Caco-2 (cell line): ENCODE measurements around the gene PKIG. TPM values are rescaled to one million over a fixed set of nuclear protein-coding genes. Genes with fewer than 3 reads are reported as not detected.
"Not testable (repeated sequence)": the region's sequence is repeated elsewhere in the genome, so short reads cannot be mapped to it uniquely, and the experiment has no call there.

ENCODE experiments used
- BruUV-seq: library from RNA; stranded (reverse); fragments of 400-500 nt; replicated peaks from 2 replicates; lab custom pipeline; 2021; lab: Mats Ljungman, UMichigan
- CTCF ChIA-PET: fragments of 300-600 bp; sonication (Branson Sonifier 250); formaldehyde crosslinking; loops from one replicate; lab custom pipeline; 2022; ENCODE audit warnings: antibody characterized with exemption; lab: Charles Lee
- POLR2A ChIA-PET: fragments of 300-600 bp; sonication (Branson Sonifier 250); formaldehyde crosslinking; loops from one replicate; lab custom pipeline; 2022; ENCODE audit warnings: antibody characterized with exemption; lab: Charles Lee
- DNase-seq, 2 experiments: peaks; one replicate each; pipeline versions ENCODE4 v3.0.0 to v3.0.0-alpha.2; 2020 to 2022
- H3K27me3 ChIP-seq: replicated peaks from 2 replicates; pipeline ENCODE4 v1.6.0; 2011; ENCODE audit warnings: low read length; ENCODE audit not compliant: control insufficient read depth, insufficient read depth
- H3K36me3 ChIP-seq: 2 replicates; pipeline ENCODE4 v1.5.1; 2011; ENCODE audit warnings: low read length; ENCODE audit not compliant: control insufficient read depth, insufficient read depth
- H3K4me1 ChIP-seq: fragments of 250-450 bp; sonication (Bioruptor Pico); 2 replicates; pipeline ENCODE4 v1.5.1; 2020; ENCODE audit warnings: mild to moderate bottlenecking
- H3K4me3 ChIP-seq: 2 replicates; pipeline ENCODE4 v1.5.1; 2011; ENCODE audit warnings: low read depth, mild to moderate bottlenecking, control low read depth, low read length
- H3K9me3 ChIP-seq: fragments of 250-450 bp; sonication (Bioruptor Pico); 2 replicates; pipeline ENCODE4 v1.5.1; 2020; ENCODE audit warnings: mild to moderate bottlenecking, moderate library complexity
- H3K27ac Mint-ChIP-seq: one replicate; pipeline ENCODE4 v1.8.0; 2022; ENCODE audit warnings: mixed read lengths; ENCODE audit not compliant: unreplicated experiment
- H3K27me3 Mint-ChIP-seq: one replicate; pipeline ENCODE4 v1.8.0; 2022; ENCODE audit warnings: mixed read lengths; ENCODE audit not compliant: insufficient read depth, unreplicated experiment
- H3K36me3 Mint-ChIP-seq: one replicate; pipeline ENCODE4 v1.8.0; 2022; ENCODE audit warnings: mild to moderate bottlenecking, mixed read lengths; ENCODE audit not compliant: insufficient read depth, unreplicated experiment
- H3K4me1 Mint-ChIP-seq: one replicate; pipeline ENCODE4 v1.8.0; 2022; ENCODE audit warnings: low read depth, mixed read lengths; ENCODE audit not compliant: unreplicated experiment
- H3K4me3 Mint-ChIP-seq: one replicate; pipeline ENCODE4 v1.8.0; 2022; ENCODE audit warnings: mild to moderate bottlenecking, moderate library complexity, mixed read lengths; ENCODE audit not compliant: unreplicated experiment
- H3K9me3 Mint-ChIP-seq: one replicate; pipeline ENCODE4 v1.8.0; 2022; ENCODE audit warnings: mixed read lengths; ENCODE audit not compliant: unreplicated experiment
- CTCF ChIP-seq, 2 experiments: fragments of 200-600 bp in 1 of 2; IDR thresholded peaks; 1 replicate in 1 of 2; 2 replicates in 1 of 2; pipeline versions ENCODE4 v1.5.1 to v1.8.0; 2011 to 2022; ENCODE audit warnings: antibody characterized with exemption in 1 of 2, control low read depth in 1 of 2, inconsistent platforms in 1 of 2, low read depth in 1 of 2, low read length in 1 of 2, mild to moderate bottlenecking in 1 of 2, moderate library complexity in 1 of 2; ENCODE audit not compliant: insufficient read depth in 1 of 2, severe bottlenecking in 1 of 2, unreplicated experiment in 1 of 2
- intact Hi-C: fragments of 100-400 bp; cut with micrococcal nuclease; formaldehyde crosslinking; loops from one replicate; pipeline ENCODE4 v1.10.0; 2022; ENCODE audit not compliant: unreplicated experiment
- total RNA-seq: library from RNA; stranded (reverse); gene quantifications from 2 replicates; pipeline ENCODE4 v1.2.3, GENCODE V29; 2022

Gene PKIG
- total RNA-seq, 1 experiment from 2014 or later, result 25.9 TPM

DNA sequence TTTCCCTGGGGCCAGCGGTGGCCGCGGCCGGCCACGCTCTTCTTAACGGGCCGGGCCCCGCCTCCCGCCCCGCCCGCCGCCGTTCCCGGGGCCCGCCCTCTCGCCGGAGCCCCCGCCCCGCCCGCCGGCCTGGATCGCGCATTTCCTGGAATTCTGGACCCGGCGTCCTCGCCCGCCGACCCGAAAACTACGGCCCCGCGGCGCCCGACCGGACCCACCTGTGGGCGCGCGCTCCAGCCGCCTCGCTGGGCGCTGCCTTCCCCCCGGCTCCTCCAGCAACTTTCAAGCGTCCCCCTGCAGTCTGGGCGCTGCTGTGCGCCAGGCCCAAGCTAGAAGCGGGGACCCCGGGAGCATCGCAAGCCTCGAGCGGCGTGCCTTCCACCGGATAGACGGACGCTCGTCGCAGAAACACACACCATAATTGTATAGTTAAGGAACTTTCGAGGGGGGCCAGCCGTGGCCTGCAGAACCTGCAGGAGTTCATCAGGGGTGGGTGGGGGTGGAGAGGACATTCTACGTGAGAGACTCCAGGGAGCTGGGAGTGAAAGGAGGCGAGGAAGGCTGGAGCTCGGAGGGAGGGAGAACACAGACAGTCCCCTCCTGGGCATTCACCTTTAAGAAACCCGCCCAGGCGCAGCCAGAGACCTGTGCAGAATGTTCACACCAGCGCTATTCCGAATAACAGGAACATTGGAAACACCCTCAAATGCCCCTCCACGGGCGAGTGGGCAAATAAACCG is 69.5 kb downstream of the PKIG start, which contains the start of gene ADA:
Gene ADA (minus strand): TSS at position 16 of the 740 bp plus-strand sequence. CDS start 92 bp downstream, outside the sequence.
- H3K9me3 Mint-ChIP-seq, result peaks cover 12% of the 10 kb centered on the region
- H3K36me3 Mint-ChIP-seq, result peaks cover 6% of the 10 kb centered on the region
- Histone ChIP-seq H3K27me3 (no peaks in the 10 kb centered on the region), H3K4me3 (peak within 1 kb of the TSS; percentile 64), H3K4me1 (peaks cover 8% of the 10 kb centered on the region), H3K9me3 (no peaks in the 10 kb centered on the region), H3K36me3 (no peaks in the 10 kb centered on the region)
- DNase-seq, result peak; percentile 78 to 90
- TF ChIP-seq CTCF (IDR thresholded peaks at IDR 0.05; ENCODE audit: insufficient read depth in 1 of 2, low read depth in 1 of 2, low read length in 1 of 2, severe bottlenecking in 1 of 2, unreplicated experiment in 1 of 2), result peak in 1 of 2 experiments; percentile 14
- intact Hi-C loops, result loop anchor here (1.0 kb wide), 1 partner anchor 26 kb away; no protein-coding TSS in a partner anchor
- peaks cover 12% of the 10 kb centered on the region for H3K4me1 Mint-ChIP-seq
- no peak within 1 kb of the TSS for H3K27ac Mint-ChIP-seq
- peak within 1 kb of the TSS; percentile 69 for H3K4me3 Mint-ChIP-seq
- BruUV-seq, result no TSS peak
- ChIA-PET CTCF (interaction anchor here (0.8 to 4.0 kb wide), 5 partner anchors 10 to 114 kb away, joined by 3 to 26 read pairs (median 4); no protein-coding TSS in a partner anchor), POLR2A (interaction anchor here (1.1 kb wide), 1 partner anchor 176 kb away, joined by 5 read pairs; the partner anchor contains the start of gene TTPAL)
- H3K27me3 Mint-ChIP-seq, result peaks cover 16% of the 10 kb centered on the region

DNA sequence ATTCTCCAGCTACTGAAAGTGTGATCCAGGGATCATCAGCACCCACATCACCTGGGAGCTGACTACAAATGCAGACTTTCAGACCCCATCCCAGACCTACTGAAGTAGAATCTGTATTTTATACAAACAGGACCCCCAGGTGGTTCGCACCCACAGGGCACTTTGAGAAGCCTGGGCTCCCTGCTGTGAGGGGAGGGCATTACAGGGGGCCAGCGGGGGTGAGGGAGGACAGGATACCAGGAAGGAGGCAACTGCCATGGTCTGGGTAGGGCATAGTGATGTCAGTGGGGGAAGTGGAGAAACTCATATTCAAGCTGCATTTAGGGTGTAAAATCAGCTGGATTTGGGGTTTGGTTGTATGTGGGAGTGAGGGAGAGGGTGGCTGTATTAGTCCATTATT is 71.2 kb downstream of the PKIG start:
- Histone ChIP-seq H3K36me3 (no peaks in the 10 kb centered on the region), H3K4me3 (no peak overlapping the region), H3K27me3 (no peaks in the 10 kb centered on the region), H3K4me1 (peaks cover 8% of the 10 kb centered on the region), H3K9me3 (no peaks in the 10 kb centered on the region)
- CTCF ChIA-PET, result interaction anchor here (4.0 kb wide), 1 partner anchor 31 kb away, joined by 26 read pairs; no protein-coding TSS in a partner anchor
- TF ChIP-seq CTCF (IDR thresholded peaks at IDR 0.05; ENCODE audit: insufficient read depth in 1 of 2, low read depth in 1 of 2, low read length in 1 of 2, severe bottlenecking in 1 of 2, unreplicated experiment in 1 of 2), result no peak
- intact Hi-C loops, result no loop called here
- POLR2A ChIA-PET, result no interaction called here
- no peak overlapping the region for H3K27ac Mint-ChIP-seq
- H3K4me1 Mint-ChIP-seq, result peaks cover 12% of the 10 kb centered on the region
- DNase-seq, result no peak
- peaks cover 12% of the 10 kb centered on the region for H3K9me3 Mint-ChIP-seq
- peaks cover 6% of the 10 kb centered on the region for H3K36me3 Mint-ChIP-seq
- no peak overlapping the region for H3K4me3 Mint-ChIP-seq
- peaks cover 16% of the 10 kb centered on the region for H3K27me3 Mint-ChIP-seq
- BruUV-seq, result no TSS peak

- H3K36me3 ChIP-seq, intact Hi-C loops, H3K4me1 ChIP-seq, H3K9me3 ChIP-seq, H3K27ac Mint-ChIP-seq, POLR2A ChIA-PET, H3K36me3 Mint-ChIP-seq, H3K27me3 ChIP-seq, BruUV-seq, DNase-seq, CTCF ChIA-PET, H3K4me3 ChIP-seq, H3K4me3 Mint-ChIP-seq: not testable (repeated sequence)
- peaks cover 16% of the 10 kb centered on the region for H3K27me3 Mint-ChIP-seq
- peaks cover 12% of the 10 kb centered on the region for H3K9me3 Mint-ChIP-seq
- peaks cover 12% of the 10 kb centered on the region for H3K4me1 Mint-ChIP-seq
Measured at GRCh38 chr20:44654210-44654609, 71.8 kb downstream of the PKIG start.
